ENCODE data around the gene OR2J2. TPM values are rescaled to one million over a fixed set of nuclear protein-coding genes. Genes with fewer than 3 reads are reported as not detected.
"Not testable (repeated sequence)": the region's sequence is repeated elsewhere in the genome, so short reads cannot be mapped to it uniquely, and the experiment has no call there.

The OR2J2 gene
- total RNA-seq, 2 donors from 2014 or later = not detected

GRCh38 chr6:29141606-29142005, 29.1 kb upstream of the OR2J2 start:
- intact Hi-C loops (cut with DNase I) = no loop called here
- H3K27me3 ChIP-seq = no peaks in the 10 kb centered on the region
- 95 to 98% methylated on average over 1 of the region's 1 CpG for WGBS, 2 donors
- TF ChIP-seq CTCF (IDR thresholded peaks at IDR 0.05) = no peak
- TF ChIP-seq POLR2A (IDR thresholded peaks at IDR 0.05) = no peak
- H3K4me3 ChIP-seq = no peak overlapping the region
- DNase-seq (no peak), ATAC-seq (no peak)
- H3K4me1 ChIP-seq = no peaks in the 10 kb centered on the region
- H3K9me3 ChIP-seq = no peaks in the 10 kb centered on the region
- H3K36me3 ChIP-seq (replicated peaks in 1 of 2; ENCODE audit: insufficient read depth in 1 of 2, low read depth in 2 of 2) = no peaks in the 10 kb centered on the region
- H3K27ac ChIP-seq = no peak overlapping the region

GRCh38 chr6:29142309-29142708, 28.4 kb upstream of the OR2J2 start:
- H3K27me3 ChIP-seq = no peaks in the 10 kb centered on the region
- ATAC-seq (no peak), DNase-seq (no peak)
- no peak overlapping the region for H3K27ac ChIP-seq
- intact Hi-C loops (cut with DNase I) = no loop called here
- H3K4me1 ChIP-seq = no peaks in the 10 kb centered on the region
- H3K36me3 ChIP-seq (replicated peaks in 1 of 2; ENCODE audit: insufficient read depth in 1 of 2, low read depth in 2 of 2) = no peaks in the 10 kb centered on the region
- no peak overlapping the region for H3K4me3 ChIP-seq
- no peaks in the 10 kb centered on the region for H3K9me3 ChIP-seq
- no peak for TF ChIP-seq CTCF (IDR thresholded peaks at IDR 0.05)
- no peak for TF ChIP-seq POLR2A (IDR thresholded peaks at IDR 0.05)

- TF ChIP-seq POLR2A (IDR thresholded peaks at IDR 0.05) (no peak), CTCF (IDR thresholded peaks at IDR 0.05) (no peak)
- DNase-seq (no peak), ATAC-seq (no peak)
- Histone ChIP-seq H3K4me3 (no peak overlapping the region), H3K9me3 (no peaks in the 10 kb centered on the region), H3K27ac (no peak overlapping the region), H3K4me1 (no peaks in the 10 kb centered on the region), H3K36me3 (replicated peaks in 1 of 2; ENCODE audit: insufficient read depth in 1 of 2, low read depth in 2 of 2) (no peaks in the 10 kb centered on the region), H3K27me3 (no peaks in the 10 kb centered on the region)
- intact Hi-C loops (cut with DNase I) = no loop called here
- WGBS, 2 donors = 45 to 58% methylated on average over 2 of the region's 2 CpGs
Observed at GRCh38 chr6:29146179-29146578, 24.5 kb upstream of the OR2J2 start.

GRCh38 chr6:29147074-29147473, 23.6 kb upstream of the OR2J2 start:
- WGBS, 2 donors = 81 to 84% methylated on average over 3 of the region's 3 CpGs
- no peak for ATAC-seq
- Histone ChIP-seq H3K36me3 (replicated peaks in 1 of 2; ENCODE audit: insufficient read depth in 1 of 2, low read depth in 2 of 2) (no peaks in the 10 kb centered on the region), H3K27me3 (no peaks in the 10 kb centered on the region), H3K27ac (no peak overlapping the region), H3K4me3 (no peak overlapping the region), H3K9me3 (no peaks in the 10 kb centered on the region), H3K4me1 (no peaks in the 10 kb centered on the region)
- no peak for TF ChIP-seq POLR2A (IDR thresholded peaks at IDR 0.05)
- no peak for TF ChIP-seq CTCF (IDR thresholded peaks at IDR 0.05)
- DNase-seq = no peak
- intact Hi-C loops (cut with DNase I) = no loop called here

- H3K4me1 ChIP-seq; H3K9me3 ChIP-seq; intact Hi-C loops (cut with DNase I); H3K27ac ChIP-seq; H3K36me3 ChIP-seq (replicated peaks in 1 of 2; ENCODE audit: insufficient read depth in 1 of 2, low read depth in 2 of 2); DNase-seq; ATAC-seq; H3K27me3 ChIP-seq; H3K4me3 ChIP-seq: not testable (repeated sequence)
- 48 to 61% methylated on average over 3 of the region's 3 CpGs for WGBS, 2 donors
Observed at GRCh38 chr6:29149444-29149843, 21.3 kb upstream of the OR2J2 start.

All from body of pancreas (tissue), 4 donors.